Measurements from ENCODE around the gene MFSD2B.

The MFSD2B gene

DNA sequence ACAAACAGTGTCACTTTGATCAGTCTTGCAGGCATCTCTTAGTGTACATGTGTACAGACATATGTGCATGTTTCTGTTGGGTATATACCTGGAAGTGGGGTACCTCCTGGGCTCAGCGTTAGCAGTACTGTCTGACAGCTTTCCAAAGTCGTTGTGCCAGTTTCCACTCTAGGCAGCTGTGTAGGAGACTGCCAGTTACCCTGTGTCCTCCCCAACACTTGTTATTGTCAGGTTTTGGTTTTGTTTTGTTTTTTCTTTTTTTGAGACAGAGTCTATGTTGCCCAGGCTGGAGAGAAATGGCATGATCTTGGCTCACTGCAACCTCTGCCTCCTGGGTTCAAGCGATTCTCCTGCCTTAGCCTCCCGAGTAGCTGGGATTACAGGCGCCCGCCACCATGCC lies 45.9 kb downstream of the MFSD2B start:
- Histone ChIP-seq H4K20me1 (ENCODE audit: insufficient read depth, low read length) (no peaks in the 10 kb centered on the region), H3K9ac (ENCODE audit: low read length) (no peak overlapping the region), H3K9me3 (ENCODE audit: insufficient read depth, low read length) (no peaks in the 10 kb centered on the region), H3K4me3 (ENCODE audit: low read length) (no peak overlapping the region), H3K4me1 (ENCODE audit: low read length) (peaks cover 10% of the 10 kb centered on the region), H2AFZ (ENCODE audit: low read depth, low read length) (no peak overlapping the region), H3K79me2 (ENCODE audit: low read length) (no peaks in the 10 kb centered on the region), H3K4me2 (ENCODE audit: low read length) (no peak overlapping the region), H3K27me3 (ENCODE audit: low read depth, low read length) (0 out of 2 replicates have a peak, but pooled peaks cover under 1% of the 10 kb centered on the region), H3K36me3 (replicated peaks; ENCODE audit: low read depth, low read length) (no peaks in the 10 kb centered on the region), H3K27ac (ENCODE audit: low read length) (no peak overlapping the region)
- TF ChIP-seq CTCF (IDR thresholded peaks at IDR 0.05; ENCODE audit: low read depth, low read length) (no peak), EZH2phosphoT487 (IDR thresholded peaks at IDR 0.05; ENCODE audit: low read depth) (no peak)

GRCh38 chr2:24058564-24059271 lies 48.8 kb downstream of the MFSD2B start:
- TF ChIP-seq CTCF (IDR thresholded peaks at IDR 0.05; ENCODE audit: low read depth, low read length), result no peak
- TF ChIP-seq EZH2phosphoT487 (IDR thresholded peaks at IDR 0.05; ENCODE audit: low read depth), result no peak
- H3K79me2 ChIP-seq (ENCODE audit: low read length), result no peaks in the 10 kb centered on the region
- no peaks in the 10 kb centered on the region for H3K27me3 ChIP-seq (ENCODE audit: low read depth, low read length)
- peak overlapping the region; percentile 18; the same call in 1 of the 2 replicates for H3K4me2 ChIP-seq (ENCODE audit: low read length)
- peaks cover 10% of the 10 kb centered on the region for H3K4me1 ChIP-seq (ENCODE audit: low read length)
- H2AFZ ChIP-seq (ENCODE audit: low read depth, low read length), result peak overlapping the region; percentile 72
- no peaks in the 10 kb centered on the region for H3K36me3 ChIP-seq (replicated peaks; ENCODE audit: low read depth, low read length)
- no peak overlapping the region for H3K4me3 ChIP-seq (ENCODE audit: low read length)
- H3K9me3 ChIP-seq (ENCODE audit: insufficient read depth, low read length), result no peaks in the 10 kb centered on the region
- H3K9ac ChIP-seq (ENCODE audit: low read length), result no peak overlapping the region
- no peak overlapping the region for H3K27ac ChIP-seq (ENCODE audit: low read length)
- H4K20me1 ChIP-seq (ENCODE audit: insufficient read depth, low read length), result no peaks in the 10 kb centered on the region

GRCh38 chr2:24065341-24065740 lies 55.5 kb downstream of the MFSD2B start:
- Histone ChIP-seq H4K20me1 (ENCODE audit: insufficient read depth, low read length) (no peaks in the 10 kb centered on the region), H3K4me1 (ENCODE audit: low read length) (no peaks in the 10 kb centered on the region), H2AFZ (ENCODE audit: low read depth, low read length) (no peak overlapping the region), H3K4me2 (ENCODE audit: low read length) (no peak overlapping the region), H3K27me3 (ENCODE audit: low read depth, low read length) (no peaks in the 10 kb centered on the region), H3K4me3 (ENCODE audit: low read length) (no peak overlapping the region), H3K9me3 (ENCODE audit: insufficient read depth, low read length) (no peaks in the 10 kb centered on the region), H3K79me2 (ENCODE audit: low read length) (peaks cover 2% of the 10 kb centered on the region; the same call in 1 of the 2 replicates), H3K36me3 (replicated peaks; ENCODE audit: low read depth, low read length) (peaks cover 14% of the 10 kb centered on the region), H3K9ac (ENCODE audit: low read length) (no peak overlapping the region), H3K27ac (ENCODE audit: low read length) (no peak overlapping the region)
- TF ChIP-seq EZH2phosphoT487 (IDR thresholded peaks at IDR 0.05; ENCODE audit: low read depth) (no peak), CTCF (IDR thresholded peaks at IDR 0.05; ENCODE audit: low read depth, low read length) (no peak)

DNA sequence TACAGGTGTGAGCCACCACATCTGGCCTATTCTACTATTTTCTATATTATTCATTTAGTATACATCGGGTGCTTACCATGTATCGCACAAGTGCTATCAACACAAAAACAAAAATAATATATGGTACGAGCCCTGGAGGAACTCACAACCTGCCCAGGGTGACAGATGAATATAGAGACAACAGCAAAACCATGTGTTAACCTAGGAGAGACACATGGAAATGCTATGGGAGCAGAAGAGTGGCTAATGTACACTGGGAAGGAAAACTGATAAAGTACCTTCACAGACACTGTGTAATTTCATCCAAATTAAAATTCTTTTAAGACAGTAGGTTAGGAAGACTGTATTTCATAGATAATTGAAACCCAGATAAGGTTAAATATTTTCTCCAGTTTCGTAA lies 62.4 kb downstream of the MFSD2B start:
- H3K27ac ChIP-seq (ENCODE audit: low read length), result no peak overlapping the region
- H3K36me3 ChIP-seq (replicated peaks; ENCODE audit: low read depth, low read length), result peaks cover 26% of the 10 kb centered on the region
- H3K9me3 ChIP-seq (ENCODE audit: insufficient read depth, low read length), result no peaks in the 10 kb centered on the region
- TF ChIP-seq EZH2phosphoT487 (IDR thresholded peaks at IDR 0.05; ENCODE audit: low read depth) (no peak), CTCF (IDR thresholded peaks at IDR 0.05; ENCODE audit: low read depth, low read length) (no peak)
- H4K20me1 ChIP-seq (ENCODE audit: insufficient read depth, low read length), result no peaks in the 10 kb centered on the region
- no peak overlapping the region for H3K9ac ChIP-seq (ENCODE audit: low read length)
- H3K4me2 ChIP-seq (ENCODE audit: low read length), result no peak overlapping the region
- H2AFZ ChIP-seq (ENCODE audit: low read depth, low read length), result no peak overlapping the region
- peaks cover 21% of the 10 kb centered on the region for H3K79me2 ChIP-seq (ENCODE audit: low read length)
- H3K4me1 ChIP-seq (ENCODE audit: low read length), result peaks cover 6% of the 10 kb centered on the region
- no peaks in the 10 kb centered on the region for H3K27me3 ChIP-seq (ENCODE audit: low read depth, low read length)
- no peak overlapping the region for H3K4me3 ChIP-seq (ENCODE audit: low read length)

Measured in OCI-LY3 (cell line).